ENCODE results near the gene MED25.

Gene MED25

DNA sequence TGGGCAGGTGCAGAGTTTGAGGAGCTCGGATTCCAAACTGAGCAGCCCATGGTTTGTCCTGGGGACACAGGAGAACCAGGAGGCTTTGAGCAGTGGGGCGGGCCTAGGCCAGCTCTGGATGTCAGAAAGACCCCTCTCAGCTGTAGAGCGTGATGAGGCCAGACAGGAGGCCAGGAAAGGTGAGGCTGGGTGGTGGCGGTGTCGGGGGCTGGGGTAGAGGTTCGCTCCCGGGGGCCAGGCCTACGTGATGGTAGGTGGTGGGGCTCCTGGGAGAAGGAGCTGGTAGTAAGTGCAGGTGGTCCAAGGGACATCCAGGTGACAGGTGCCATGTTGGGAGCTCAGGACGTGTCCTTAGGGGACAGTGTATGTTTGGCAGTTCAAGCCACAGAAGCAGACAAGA lies 19.3 kb downstream of the MED25 start:
- no peak for TF ChIP-seq CTCF (IDR thresholded peaks at IDR 0.05; ENCODE audit: extremely low read depth, missing control alignments)

GRCh38 chr19:49838885-49839588 lies 20.9 kb downstream of the MED25 start:
- TF ChIP-seq CTCF (IDR thresholded peaks at IDR 0.05; ENCODE audit: extremely low read depth, missing control alignments), result no peak
- no peak for DNase-seq (ENCODE audit: low spot score)

More for the DNA sequence above, 19.3 kb downstream of the MED25 start:
- no peak for DNase-seq (ENCODE audit: low spot score)

DNA sequence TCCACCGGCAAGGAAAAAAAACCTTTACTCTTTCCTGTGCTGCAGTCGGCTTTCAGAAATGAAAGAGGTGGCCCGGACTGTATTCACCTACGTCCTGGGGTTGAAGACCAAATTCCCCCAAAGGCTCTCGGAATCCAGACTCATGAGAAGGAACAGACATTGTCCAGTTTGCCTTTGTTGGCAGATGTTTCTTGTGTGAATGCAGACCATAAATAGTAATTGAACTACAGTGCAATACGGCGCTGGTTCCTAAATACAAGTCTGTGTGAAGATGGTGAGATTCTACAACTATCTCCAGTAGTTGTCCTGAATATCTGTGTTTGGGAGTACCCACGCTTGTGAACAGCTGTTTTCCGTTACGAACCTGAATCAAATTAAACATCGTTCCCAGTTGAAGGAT lies 21.6 kb downstream of the MED25 start:
- DNase-seq (ENCODE audit: low spot score), result no peak

GRCh38 chr19:49840321-49840720 lies 22.2 kb downstream of the MED25 start:
- TF ChIP-seq CTCF (IDR thresholded peaks at IDR 0.05; ENCODE audit: extremely low read depth, missing control alignments), result no peak
- DNase-seq (ENCODE audit: low spot score), result no peak

More for the DNA sequence above, 21.6 kb downstream of the MED25 start:
- no peak for TF ChIP-seq CTCF (IDR thresholded peaks at IDR 0.05; ENCODE audit: extremely low read depth, missing control alignments)

GRCh38 chr19:49840736-49841249 lies 22.7 kb downstream of the MED25 start:
- no peak for TF ChIP-seq CTCF (IDR thresholded peaks at IDR 0.05; ENCODE audit: extremely low read depth, missing control alignments)
- no peak for DNase-seq (ENCODE audit: low spot score)

GRCh38 chr19:49843265-49843664 lies 25.2 kb downstream of the MED25 start:
- no peak for TF ChIP-seq CTCF (IDR thresholded peaks at IDR 0.05; ENCODE audit: extremely low read depth, missing control alignments)
- DNase-seq (ENCODE audit: low spot score), result no peak

- TF ChIP-seq CTCF (IDR thresholded peaks at IDR 0.05; ENCODE audit: extremely low read depth, missing control alignments), result no peak
- no peak for DNase-seq (ENCODE audit: low spot score)
Measured at GRCh38 chr19:49844138-49845095, 26.3 kb downstream of the MED25 start.
